Fibroblast of lung (primary cell): ENCODE measurements around the gene ARHGAP42. TPM values are rescaled to one million over a fixed set of nuclear protein-coding genes. Genes with fewer than 3 reads are reported as not detected.
"Not testable (repeated sequence)": the region's sequence is repeated elsewhere in the genome, so short reads cannot be mapped to it uniquely, and the experiment has no call there.

Source experiments
- DNase-seq, 2 donors: peaks; one replicate each; pipeline versions ENCODE4 v3.0.0 to v3.0.0-alpha.2; 2010; ENCODE audit warnings: low read depth in 2 of 2
- H2AFZ ChIP-seq: 2 replicates; pipeline ENCODE4 v1.5.1; 2012; ENCODE audit warnings: low read length, control low read depth, inconsistent platforms
- H3K27ac ChIP-seq: 2 replicates; pipeline ENCODE4 v1.5.1; 2011; ENCODE audit warnings: low read length, control low read depth; ENCODE audit not compliant: insufficient read depth
- H3K27me3 ChIP-seq: 2 replicates; pipeline ENCODE4 v1.5.1; 2011; ENCODE audit warnings: mild to moderate bottlenecking, low read length; ENCODE audit not compliant: control insufficient read depth, insufficient read depth
- H3K36me3 ChIP-seq: 2 replicates; pipeline ENCODE4 v1.5.1; 2011; ENCODE audit warnings: low read length; ENCODE audit not compliant: control insufficient read depth, insufficient read depth
- H3K4me1 ChIP-seq: 2 replicates; pipeline ENCODE4 v1.5.1; 2011; ENCODE audit warnings: low read length; ENCODE audit not compliant: control insufficient read depth, insufficient read depth; ENCODE audit errors: extremely low read depth
- H3K4me2 ChIP-seq: 2 replicates; pipeline ENCODE4 v1.5.1; 2011; ENCODE audit warnings: low read length, control low read depth; ENCODE audit not compliant: insufficient read depth; ENCODE audit errors: extremely low read depth
- H3K4me3 ChIP-seq, 4 experiments: fragments of 200-600 bp in 1 of 4; sonication (generic) in 1 of 4; replicated peaks in 1 of 4; 2 replicates each; pipeline ENCODE4 v1.5.1; 2011 to 2016; ENCODE audit warnings: low read length in 4 of 4, low read depth in 3 of 4, mild to moderate bottlenecking in 3 of 4, control low read depth in 2 of 4, inconsistent platforms in 1 of 4, mixed read lengths in 1 of 4; ENCODE audit not compliant: insufficient read depth in 1 of 4; ENCODE audit errors: control extremely low read depth in 1 of 4
- H3K79me2 ChIP-seq: 2 replicates; pipeline ENCODE4 v1.5.1; 2012; ENCODE audit warnings: mild to moderate bottlenecking, low read length, inconsistent platforms; ENCODE audit not compliant: control insufficient read depth, insufficient read depth
- H3K9ac ChIP-seq: 2 replicates; pipeline ENCODE4 v1.5.1; 2011; ENCODE audit warnings: mild to moderate bottlenecking, low read length, control low read depth; ENCODE audit not compliant: insufficient read depth
- H3K9me3 ChIP-seq: 2 replicates; pipeline ENCODE4 v1.5.1; 2012; ENCODE audit warnings: low read depth, low read length; ENCODE audit not compliant: control insufficient read depth, insufficient read depth
- H4K20me1 ChIP-seq: 2 replicates; pipeline ENCODE4 v1.5.1; 2011; ENCODE audit warnings: low read length; ENCODE audit not compliant: control insufficient read depth, insufficient read depth; ENCODE audit errors: extremely low read depth
- CTCF ChIP-seq, 2 donors: IDR thresholded peaks in 1 of 2; conservative IDR thresholded peaks in 1 of 2; 1 replicate in 1 of 2; 2 replicates in 1 of 2; pipeline ENCODE4 v1.5.1; 2011 to 2012; ENCODE audit warnings: low read length in 2 of 2, control low read depth in 1 of 2, inconsistent platforms in 1 of 2, low read depth in 1 of 2, mild to moderate bottlenecking in 1 of 2
- EZH2 ChIP-seq: IDR thresholded peaks from 2 replicates; pipeline ENCODE4 v1.5.1; 2012; ENCODE audit warnings: low read length, control low read depth, mild to moderate bottlenecking; ENCODE audit errors: missing control alignments
- polyA plus RNA-seq, 2 donors: library from polyadenylated mRNA; depleted of rRNA in 1 of 2; stranded (reverse) in 1 of 2; unstranded in 1 of 2; fragments of >200 nt; gene quantifications; 2 replicates each; pipeline ENCODE4 v1.2.1, GENCODE V29; 2011 to 2012; ENCODE audit warnings: missing spikeins in 1 of 2
- total RNA-seq: library from RNA; depleted of rRNA; stranded (reverse); fragments of >200 nt; gene quantifications from 2 replicates; pipeline ENCODE4 v1.2.1, GENCODE V29; 2014

ARHGAP42 gene
- total and polyA plus RNA-seq, 2 donors (not counting 1 experiment from before 2014, with no cell fraction given): 8.0 to 13.4 TPM

DNA sequence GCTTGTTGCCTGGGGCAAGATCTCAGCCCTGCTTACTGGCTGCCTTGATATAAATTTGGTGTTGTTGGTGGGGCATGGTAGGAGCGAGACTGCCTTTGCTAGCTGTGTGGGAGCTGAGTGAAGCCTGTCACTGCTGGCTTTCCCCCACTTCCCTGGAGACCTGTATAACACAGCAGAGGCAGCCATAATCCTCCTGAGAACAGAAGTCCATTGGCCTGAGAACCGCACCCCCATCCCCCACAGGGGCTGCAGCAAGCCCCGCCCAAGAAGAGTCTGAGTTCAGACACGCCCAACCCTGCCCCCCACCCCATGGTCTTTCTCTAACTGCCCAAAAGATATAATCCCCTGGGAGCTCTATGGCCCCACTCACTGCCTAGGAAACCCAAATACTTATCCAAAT is 39.2 kb upstream of the ARHGAP42 start:
- Histone ChIP-seq H2AFZ (no peak overlapping the region), H3K79me2 (no peaks in the 10 kb centered on the region), H3K36me3 (no peaks in the 10 kb centered on the region), H4K20me1 (no peaks in the 10 kb centered on the region), H3K4me1 (no peaks in the 10 kb centered on the region), H3K9me3 (no peaks in the 10 kb centered on the region), H3K27me3 (no peaks in the 10 kb centered on the region), H3K4me2 (no peak overlapping the region), H3K4me3 (no peak overlapping the region), H3K27ac (no peak overlapping the region), H3K9ac (no peak overlapping the region)
- no peak for DNase-seq
- TF ChIP-seq CTCF (conservative IDR thresholded peaks at IDR 0.05 in 1 of 2, IDR thresholded peaks at IDR 0.05 in 1 of 2; ENCODE audit: low read depth in 1 of 2, low read length in 2 of 2) (no peak), EZH2 (no peak)

GRCh38 chr11:100663583-100663982 is 23.5 kb upstream of the ARHGAP42 start:
- H3K79me2 ChIP-seq: no peaks in the 10 kb centered on the region

DNA sequence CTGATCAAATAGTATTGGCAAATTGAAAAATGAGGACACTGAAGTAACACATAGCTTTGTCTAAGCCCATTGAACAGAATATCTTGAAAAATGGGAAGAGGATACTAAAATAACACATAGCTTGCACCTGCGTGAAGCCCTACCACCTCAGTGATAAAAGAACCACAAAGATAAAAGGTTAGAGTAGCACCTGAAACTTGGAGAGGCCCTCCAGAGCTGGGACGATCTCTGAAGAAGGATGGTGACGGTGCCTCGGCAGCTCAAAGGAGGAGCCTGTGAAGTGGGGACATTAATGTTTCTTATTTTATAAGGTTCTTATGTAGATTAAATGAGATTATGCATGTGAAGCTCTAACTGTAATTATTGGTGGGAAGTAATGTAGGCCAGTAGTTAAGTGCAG is 23.1 kb upstream of the ARHGAP42 start:
- H3K4me2 ChIP-seq: no peak overlapping the region
- TF ChIP-seq EZH2: no peak
- no peak for TF ChIP-seq CTCF (conservative IDR thresholded peaks at IDR 0.05 in 1 of 2, IDR thresholded peaks at IDR 0.05 in 1 of 2; ENCODE audit: low read depth in 1 of 2, low read length in 2 of 2)
- no peaks in the 10 kb centered on the region for H3K4me1 ChIP-seq
- DNase-seq: no peak
- no peak overlapping the region for H3K9ac ChIP-seq
- no peaks in the 10 kb centered on the region for H3K79me2 ChIP-seq
- H3K27me3 ChIP-seq: no peaks in the 10 kb centered on the region
- H3K4me3 ChIP-seq: no peak overlapping the region
- H3K9me3 ChIP-seq: no peaks in the 10 kb centered on the region
- no peak overlapping the region for H3K27ac ChIP-seq
- no peak overlapping the region for H2AFZ ChIP-seq
- no peaks in the 10 kb centered on the region for H3K36me3 ChIP-seq
- H4K20me1 ChIP-seq: no peaks in the 10 kb centered on the region

More at GRCh38 chr11:100663583-100663982, 23.5 kb upstream of the ARHGAP42 start:
- H4K20me1 ChIP-seq: no peaks in the 10 kb centered on the region
- no peaks in the 10 kb centered on the region for H3K9me3 ChIP-seq
- TF ChIP-seq CTCF (conservative IDR thresholded peaks at IDR 0.05 in 1 of 2, IDR thresholded peaks at IDR 0.05 in 1 of 2; ENCODE audit: low read depth in 1 of 2, low read length in 2 of 2): no peak
- no peak for TF ChIP-seq EZH2
- no peaks in the 10 kb centered on the region for H3K36me3 ChIP-seq
- no peak overlapping the region for H3K4me3 ChIP-seq
- no peak overlapping the region for H3K4me2 ChIP-seq
- no peak overlapping the region for H3K27ac ChIP-seq
- H3K27me3 ChIP-seq: no peaks in the 10 kb centered on the region
- no peak for DNase-seq
- H2AFZ ChIP-seq: no peak overlapping the region
- no peaks in the 10 kb centered on the region for H3K4me1 ChIP-seq
- H3K9ac ChIP-seq: no peak overlapping the region

DNA sequence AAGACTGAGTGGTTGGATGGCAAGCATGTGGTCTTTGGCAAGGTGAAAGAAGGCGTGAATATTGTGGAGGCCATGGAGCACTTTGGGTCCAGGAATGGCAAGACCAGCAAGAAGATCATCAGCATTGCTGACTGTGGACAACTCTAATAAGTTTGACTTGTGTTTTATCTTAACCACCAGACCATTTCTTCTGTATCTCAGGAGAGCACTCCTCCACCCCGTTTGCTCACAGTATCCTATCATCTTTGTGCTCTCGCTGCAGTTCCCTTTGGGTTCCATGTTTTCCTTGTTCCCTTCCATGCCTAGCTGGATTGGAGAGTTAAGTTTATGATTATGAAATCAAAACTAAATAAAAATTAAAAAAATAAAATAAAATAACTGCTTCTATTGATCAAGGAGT is 20.3 kb upstream of the ARHGAP42 start:
- not testable (repeated sequence) for H3K4me3 ChIP-seq, DNase-seq, H3K9ac ChIP-seq, H3K9me3 ChIP-seq, H3K4me1 ChIP-seq, H4K20me1 ChIP-seq, H3K36me3 ChIP-seq, H3K79me2 ChIP-seq, H3K27ac ChIP-seq, H3K27me3 ChIP-seq, H3K4me2 ChIP-seq, H2AFZ ChIP-seq
